Natural killer cell (primary cell): ENCODE measurements around the gene CCDC86. TPM values are rescaled to one million over a fixed set of nuclear protein-coding genes. Genes with fewer than 3 reads are reported as not detected.

Experiments
- ATAC-seq, 3 donors: fragments of 150-1000 bp in 2 of 3; fragments of 200-7000 bp in 1 of 3; cut with Tn5 transposase; 1 replicate in 1 of 3; 2 replicates in 2 of 3; pipeline ENCODE4 v1.10.0; 2021; ENCODE audit warnings: mild to moderate bottlenecking in 2 of 3, moderate library complexity in 2 of 3
- DNase-seq, 2 donors: peaks; one replicate each; pipeline versions ENCODE4 v3.0.0 to v3.0.0-alpha.2; 2013 to 2021; ENCODE audit warnings: mixed read lengths in 1 of 2
- H3K27ac ChIP-seq: one replicate; pipeline ENCODE4 v1.5.1; 2013; ENCODE audit warnings: mild to moderate bottlenecking, low read length
- H3K27me3 ChIP-seq: one replicate; pipeline ENCODE4 v1.6.1; 2013; ENCODE audit warnings: low read length; ENCODE audit not compliant: control insufficient read depth, insufficient read depth
- H3K36me3 ChIP-seq: one replicate; pipeline ENCODE4 v1.6.1; 2013; ENCODE audit warnings: low read length; ENCODE audit not compliant: control insufficient read depth, insufficient read depth
- H3K4me1 ChIP-seq: one replicate; pipeline ENCODE4 v1.6.1; 2013; ENCODE audit warnings: low read length; ENCODE audit not compliant: control insufficient read depth, insufficient read depth
- H3K4me3 ChIP-seq: one replicate; pipeline ENCODE4 v1.5.1; 2013; ENCODE audit warnings: low read length
- H3K9me3 ChIP-seq: one replicate; pipeline ENCODE4 v1.6.1; 2013; ENCODE audit warnings: low read length; ENCODE audit not compliant: control insufficient read depth, insufficient read depth
- H3K27ac Mint-ChIP-seq, 2 donors: one replicate each; pipeline ENCODE4 v1.8.0; 2022; ENCODE audit warnings: mild to moderate bottlenecking in 2 of 2, mixed read lengths in 2 of 2, moderate library complexity in 1 of 2
- H3K27me3 Mint-ChIP-seq, 2 donors: one replicate each; pipeline ENCODE4 v1.8.0; 2022; ENCODE audit warnings: low read depth in 2 of 2, mixed read lengths in 2 of 2
- H3K36me3 Mint-ChIP-seq: one replicate; pipeline ENCODE4 v1.8.0; 2022; ENCODE audit warnings: mixed read lengths
- H3K4me1 Mint-ChIP-seq, 2 donors: one replicate each; pipeline ENCODE4 v1.8.0; 2022; ENCODE audit warnings: mixed read lengths in 2 of 2
- H3K4me3 Mint-ChIP-seq: one replicate; pipeline ENCODE4 v1.8.0; 2022; ENCODE audit warnings: mild to moderate bottlenecking, moderate library complexity, mixed read lengths
- H3K9me3 Mint-ChIP-seq, 2 donors: one replicate each; pipeline ENCODE4 v1.8.0; 2022; ENCODE audit warnings: mixed read lengths in 2 of 2
- WGBS: methylation state at CpG from one replicate; pipeline ENCODE4 v1.1.7; 2013; ENCODE audit warnings: missing lambda C conversion rate; ENCODE audit not compliant: insufficient coverage; 5-methylcytosine and 5-hydroxymethylcytosine counted together
- intact Hi-C: fragments of 100-400 bp; cut with micrococcal nuclease; formaldehyde crosslinking; loops from one replicate; pipeline ENCODE4 v1.14.2; 2022
- total RNA-seq, 4 donors: library from RNA; stranded (reverse); fragments of 120-200 nt in 1 of 4; gene quantifications; one replicate each; pipeline versions ENCODE4 v1.2.3 to v1.2.4, GENCODE V29; 2013 to 2022
- TF ChIP-seq, protein P1 (sequence below): fragments of 200-600 bp; IDR thresholded peaks from one replicate; pipeline ENCODE4 v1.8.0; 2022; ENCODE audit warnings: antibody characterized with exemption

The CCDC86 gene
- total RNA-seq, 3 donors from 2014 or later (not counting 1 experiment from before 2014, with no cell fraction given), result 10.6 to 12.5 (median 10.7) TPM

DNA sequence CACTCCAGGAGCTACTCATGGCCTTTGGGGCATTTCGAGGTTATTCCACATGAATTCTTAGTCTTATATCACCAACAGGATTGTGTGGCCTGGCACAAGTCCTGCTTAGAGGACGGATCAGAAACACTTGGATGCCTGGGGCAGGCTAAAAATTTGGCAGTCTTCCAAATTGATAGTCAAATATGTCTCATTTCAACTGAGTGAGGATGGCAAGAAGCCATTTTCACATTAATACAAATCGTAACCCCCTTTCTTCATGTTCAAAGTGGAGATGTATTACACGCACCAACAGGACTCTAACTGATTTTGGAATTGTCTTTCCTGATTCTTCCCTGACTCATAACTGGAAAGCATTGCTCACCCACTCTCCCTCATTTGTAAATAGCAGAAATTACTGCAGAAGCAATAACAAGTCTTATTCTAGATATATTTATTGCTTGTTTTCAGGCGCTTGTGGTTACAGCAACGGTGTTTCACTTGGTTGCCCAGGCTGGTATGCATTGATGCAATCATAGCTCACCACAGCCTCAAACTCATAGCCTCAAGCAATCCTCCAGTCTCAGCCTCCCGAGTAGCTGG is 10.3 kb upstream of the CCDC86 start:
- Histone ChIP-seq H3K36me3 (no peaks in the 10 kb centered on the region), H3K27ac (no peak overlapping the region), H3K4me1 (peaks cover 12% of the 10 kb centered on the region), H3K9me3 (no peaks in the 10 kb centered on the region), H3K27me3 (no peaks in the 10 kb centered on the region), H3K4me3 (no peak overlapping the region)
- TF ChIP-seq, protein P1, sequence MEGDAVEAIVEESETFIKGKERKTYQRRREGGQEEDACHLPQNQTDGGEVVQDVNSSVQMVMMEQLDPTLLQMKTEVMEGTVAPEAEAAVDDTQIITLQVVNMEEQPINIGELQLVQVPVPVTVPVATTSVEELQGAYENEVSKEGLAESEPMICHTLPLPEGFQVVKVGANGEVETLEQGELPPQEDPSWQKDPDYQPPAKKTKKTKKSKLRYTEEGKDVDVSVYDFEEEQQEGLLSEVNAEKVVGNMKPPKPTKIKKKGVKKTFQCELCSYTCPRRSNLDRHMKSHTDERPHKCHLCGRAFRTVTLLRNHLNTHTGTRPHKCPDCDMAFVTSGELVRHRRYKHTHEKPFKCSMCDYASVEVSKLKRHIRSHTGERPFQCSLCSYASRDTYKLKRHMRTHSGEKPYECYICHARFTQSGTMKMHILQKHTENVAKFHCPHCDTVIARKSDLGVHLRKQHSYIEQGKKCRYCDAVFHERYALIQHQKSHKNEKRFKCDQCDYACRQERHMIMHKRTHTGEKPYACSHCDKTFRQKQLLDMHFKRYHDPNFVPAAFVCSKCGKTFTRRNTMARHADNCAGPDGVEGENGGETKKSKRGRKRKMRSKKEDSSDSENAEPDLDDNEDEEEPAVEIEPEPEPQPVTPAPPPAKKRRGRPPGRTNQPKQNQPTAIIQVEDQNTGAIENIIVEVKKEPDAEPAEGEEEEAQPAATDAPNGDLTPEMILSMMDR, result no peak
- H3K36me3 Mint-ChIP-seq, result no peaks in the 10 kb centered on the region
- no peak overlapping the region for H3K27ac Mint-ChIP-seq
- ATAC-seq, result no peak
- no peaks in the 10 kb centered on the region for H3K9me3 Mint-ChIP-seq
- no peak overlapping the region for H3K4me3 Mint-ChIP-seq
- no peak for DNase-seq
- peaks cover 0 to 15% of the 10 kb centered on the region in 2 donors for H3K27me3 Mint-ChIP-seq
- intact Hi-C loops, result loop anchor here (1.0 kb wide), 3 partner anchors 68 to 356 kb away; no protein-coding TSS in a partner anchor
- peaks cover 0 to 5% of the 10 kb centered on the region in 2 donors for H3K4me1 Mint-ChIP-seq
- 78% methylated on average over 7 of the region's 7 CpGs for WGBS

DNA sequence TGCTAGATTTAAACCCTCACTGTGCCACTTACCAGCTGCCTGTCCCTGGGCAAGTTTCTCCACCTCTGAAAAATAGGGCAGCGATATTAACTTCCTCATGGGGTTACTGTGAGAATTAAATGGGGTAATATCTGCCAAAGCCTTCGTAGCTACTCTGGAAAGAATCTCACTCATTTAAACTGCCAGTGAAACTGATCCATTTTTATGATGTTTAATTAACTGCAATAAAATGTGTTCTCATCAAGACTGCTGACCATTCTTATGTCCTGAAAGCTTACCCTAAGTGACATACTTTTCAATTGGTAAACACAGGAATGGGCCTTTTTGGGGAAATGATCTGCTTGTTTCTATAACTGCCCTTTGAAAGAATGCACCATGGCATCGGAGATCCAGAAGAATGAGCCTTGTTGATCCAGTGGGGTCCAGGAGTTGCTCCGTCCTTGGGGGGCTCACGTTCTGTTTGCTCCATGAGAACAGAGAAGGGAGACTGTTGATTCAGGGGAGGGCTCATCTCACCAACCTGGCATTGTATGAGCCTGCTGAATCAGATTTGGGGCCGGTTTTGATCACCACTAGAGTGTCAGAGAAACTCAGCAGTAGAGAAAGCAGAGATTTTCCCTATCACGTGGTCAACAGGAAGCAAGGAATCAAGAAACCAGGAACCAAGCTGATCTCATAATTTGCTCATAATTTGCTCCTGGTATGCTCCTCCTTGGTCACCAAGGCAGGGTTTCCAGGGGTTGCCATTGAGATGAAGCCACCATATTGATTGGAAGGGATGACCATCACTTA is 7.0 kb upstream of the CCDC86 start:
- Mint-ChIP-seq H3K4me3 (no peak overlapping the region), H3K27ac (peak overlapping the region in 1 of 2 donors; percentile 43), H3K9me3 (no peaks in the 10 kb centered on the region), H3K36me3 (no peaks in the 10 kb centered on the region), H3K27me3 (peaks cover 0 to 12% of the 10 kb centered on the region in 2 donors), H3K4me1 (peaks cover 0 to 5% of the 10 kb centered on the region in 2 donors)
- Histone ChIP-seq H3K4me3 (no peak overlapping the region), H3K4me1 (peaks cover 12% of the 10 kb centered on the region), H3K9me3 (no peaks in the 10 kb centered on the region), H3K27me3 (no peaks in the 10 kb centered on the region), H3K27ac (no peak overlapping the region), H3K36me3 (no peaks in the 10 kb centered on the region)
- TF ChIP-seq, protein P1, result no peak
- no peak for DNase-seq
- no peak for ATAC-seq
- WGBS, result 70% methylated on average over 7 of the region's 7 CpGs
- intact Hi-C loops, result no loop called here

DNA sequence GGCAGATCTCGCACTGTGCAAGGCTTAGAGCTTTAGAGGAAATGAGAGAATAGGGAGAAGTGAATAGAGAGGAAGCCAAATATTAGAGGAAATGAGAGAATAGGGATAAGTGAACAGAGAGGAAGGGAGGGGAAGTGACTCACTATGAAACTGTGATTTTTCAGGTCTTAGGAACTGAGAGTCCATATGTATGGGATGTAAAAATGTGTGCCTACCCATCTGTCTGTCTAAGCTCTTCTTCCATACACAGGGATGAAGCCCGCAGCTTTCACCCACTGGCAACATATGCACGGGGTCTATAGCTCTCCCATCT is 6.4 kb upstream of the CCDC86 start:
- H3K27me3 ChIP-seq, result no peaks in the 10 kb centered on the region
- 72% methylated on average over 3 of the region's 3 CpGs for whole genome bisulfite sequencing
- H3K4me1 Mint-ChIP-seq, result peaks cover 0 to 5% of the 10 kb centered on the region in 2 donors
- no peaks in the 10 kb centered on the region for H3K36me3 ChIP-seq
- peak overlapping the region in 1 of 2 donors; percentile 43 for H3K27ac Mint-ChIP-seq
- no peak overlapping the region for H3K27ac ChIP-seq
- no peak for DNase-seq
- TF ChIP-seq, protein P1, result no peak
- no peaks in the 10 kb centered on the region for H3K9me3 ChIP-seq
- H3K4me1 ChIP-seq, result peaks cover 12% of the 10 kb centered on the region
- H3K9me3 Mint-ChIP-seq, result no peaks in the 10 kb centered on the region
- H3K36me3 Mint-ChIP-seq, result no peaks in the 10 kb centered on the region
- H3K27me3 Mint-ChIP-seq, result peaks cover 0 to 12% of the 10 kb centered on the region in 2 donors
- no peak overlapping the region for H3K4me3 Mint-ChIP-seq
- intact Hi-C loops, result no loop called here
- H3K4me3 ChIP-seq, result no peak overlapping the region
- ATAC-seq, result no peak
